ENCODE data around the gene FAM120B. TPM values are rescaled to one million over a fixed set of nuclear protein-coding genes. Genes with fewer than 3 reads are reported as not detected.
A peak's percentile ranks its signal among the peaks of the same experiment; 100 is the strongest.

The FAM120B gene
- total and polyA plus RNA-seq, 8 donors, result 5.6 to 18.7 (median 11.7) TPM

- WGBS, 2 donors, result 86 to 90% methylated on average over 10 of the region's 10 CpGs
- H3K9me3 ChIP-seq, result no peaks in the 10 kb centered on the region
- H3K4me1 ChIP-seq, result no peaks in the 10 kb centered on the region
- DNase-seq (no peak), FAIRE-seq (no peak), ATAC-seq (no peak)
- intact Hi-C loops (cut with DNase I), result no loop called here
- H3K27me3 ChIP-seq, result no peaks in the 10 kb centered on the region
- H3K36me3 ChIP-seq, result no peaks in the 10 kb centered on the region
- H3K4me3 ChIP-seq, result no peak overlapping the region
- TF ChIP-seq CTCF (IDR thresholded peaks at IDR 0.05), result no peak
- no peak overlapping the region for H3K27ac ChIP-seq
These were observed 71.9 kb downstream of the FAM120B start for GRCh38 chr6:170378502-170378901.

- intact Hi-C loops (cut with DNase I), result no loop called here
- no peak for TF ChIP-seq CTCF (IDR thresholded peaks at IDR 0.05)
- no peaks in the 10 kb centered on the region for H3K36me3 ChIP-seq
- no peak overlapping the region for H3K27ac ChIP-seq
- no peaks in the 10 kb centered on the region for H3K27me3 ChIP-seq
- no peaks in the 10 kb centered on the region for H3K4me1 ChIP-seq
- ATAC-seq (no peak), FAIRE-seq (no peak), DNase-seq (no peak)
- H3K9me3 ChIP-seq, result no peaks in the 10 kb centered on the region
- H3K4me3 ChIP-seq, result no peak overlapping the region
These were observed 75.0 kb downstream of the FAM120B start for GRCh38 chr6:170381562-170381961.

GRCh38 chr6:170383466-170384035 is 77.0 kb downstream of the FAM120B start:
- intact Hi-C loops (cut with DNase I), result no loop called here
- ATAC-seq (no peak), FAIRE-seq (no peak), DNase-seq (no peak)
- Histone ChIP-seq H3K36me3 (peaks cover 0 to 4% (median 0%) of the 10 kb centered on the region in 3 donors), H3K4me1 (no peaks in the 10 kb centered on the region), H3K27me3 (no peaks in the 10 kb centered on the region), H3K9me3 (no peaks in the 10 kb centered on the region), H3K27ac (no peak overlapping the region), H3K4me3 (no peak overlapping the region)
- no peak for TF ChIP-seq CTCF (IDR thresholded peaks at IDR 0.05)
- 88 to 90% methylated on average over 8 of the region's 8 CpGs for WGBS, 2 donors

- no peaks in the 10 kb centered on the region for H3K9me3 ChIP-seq
- 88 to 91% methylated on average over 5 of the region's 5 CpGs for WGBS, 2 donors
- H3K27me3 ChIP-seq, result no peaks in the 10 kb centered on the region
- FAIRE-seq (no peak), ATAC-seq (no peak), DNase-seq (no peak)
- H3K27ac ChIP-seq, result no peak overlapping the region
- H3K36me3 ChIP-seq, result peaks cover 0 to 10% (median 0%) of the 10 kb centered on the region in 3 donors
- no peak for TF ChIP-seq CTCF (IDR thresholded peaks at IDR 0.05)
- no peak overlapping the region for H3K4me3 ChIP-seq
- H3K4me1 ChIP-seq, result no peaks in the 10 kb centered on the region
- intact Hi-C loops (cut with DNase I), result no loop called here
These were observed 78.9 kb downstream of the FAM120B start for GRCh38 chr6:170385506-170385905.

- FAIRE-seq (no peak), ATAC-seq (peak in 1 of 4 donors; percentile 36), DNase-seq (no peak)
- H3K36me3 ChIP-seq, result peaks cover 0 to 18% (median 10%) of the 10 kb centered on the region in 3 donors
- 89 to 90% methylated on average over 8 of the region's 8 CpGs for WGBS, 2 donors
- no peak overlapping the region for H3K27ac ChIP-seq
- intact Hi-C loops (cut with DNase I), result no loop called here
- no peaks in the 10 kb centered on the region for H3K9me3 ChIP-seq
- no peak for TF ChIP-seq CTCF (IDR thresholded peaks at IDR 0.05)
- no peaks in the 10 kb centered on the region for H3K27me3 ChIP-seq
- no peaks in the 10 kb centered on the region for H3K4me1 ChIP-seq
- no peak overlapping the region for H3K4me3 ChIP-seq
These were observed 81.6 kb downstream of the FAM120B start for GRCh38 chr6:170388113-170388512.
